Glutamatergic neuron (in vitro differentiated cells): Measurements from ENCODE around the gene ASIC2. TPM values are rescaled to one million over a fixed set of nuclear protein-coding genes. Genes with fewer than 3 reads are reported as not detected.

Experiments
- DNase-seq: peaks from one replicate; pipeline ENCODE4 v3.0.0; 2022
- H3K27ac Mint-ChIP-seq: one replicate; pipeline ENCODE4 v1.8.0; 2020; ENCODE audit warnings: mild to moderate bottlenecking, mixed read lengths, inconsistent platforms; ENCODE audit not compliant: unreplicated experiment
- H3K27me3 Mint-ChIP-seq: one replicate; pipeline ENCODE4 v1.8.0; 2020; ENCODE audit warnings: mild to moderate bottlenecking, moderate library complexity, mixed read lengths, inconsistent platforms; ENCODE audit not compliant: unreplicated experiment
- H3K36me3 Mint-ChIP-seq: one replicate; pipeline ENCODE4 v1.8.0; 2020; ENCODE audit warnings: mild to moderate bottlenecking, mixed read lengths, inconsistent platforms; ENCODE audit not compliant: unreplicated experiment
- H3K4me1 Mint-ChIP-seq: one replicate; pipeline ENCODE4 v1.8.0; 2020; ENCODE audit warnings: mild to moderate bottlenecking, low read depth, mixed read lengths, inconsistent platforms; ENCODE audit not compliant: unreplicated experiment
- H3K4me3 Mint-ChIP-seq: one replicate; pipeline ENCODE4 v1.8.0; 2020; ENCODE audit warnings: mild to moderate bottlenecking, mixed read lengths, inconsistent platforms; ENCODE audit not compliant: unreplicated experiment
- H3K9me3 Mint-ChIP-seq: one replicate; pipeline ENCODE4 v1.8.0; 2020; ENCODE audit warnings: mild to moderate bottlenecking, moderate library complexity, mixed read lengths, inconsistent platforms; ENCODE audit not compliant: unreplicated experiment
- total RNA-seq: library from RNA; stranded (reverse); fragmentation: NEBNext Ultra II Directional; extraction: Animal tissue kit (Norgen Biotek cat#: 25700); gene quantifications from one replicate; pipeline ENCODE4 v1.2.1, GENCODE V29; 2021; ENCODE audit not compliant: unreplicated experiment
- TF ChIP-seq, protein P1 (sequence below): fragments of 200-600 bp; sonication (generic); IDR thresholded peaks from one replicate; pipeline ENCODE4 v1.5.0; 2021; ENCODE audit not compliant: partially characterized antibody, unreplicated experiment

ASIC2 gene
- total RNA-seq, 1 donor from 2014 or later = 0.74 TPM

DNA sequence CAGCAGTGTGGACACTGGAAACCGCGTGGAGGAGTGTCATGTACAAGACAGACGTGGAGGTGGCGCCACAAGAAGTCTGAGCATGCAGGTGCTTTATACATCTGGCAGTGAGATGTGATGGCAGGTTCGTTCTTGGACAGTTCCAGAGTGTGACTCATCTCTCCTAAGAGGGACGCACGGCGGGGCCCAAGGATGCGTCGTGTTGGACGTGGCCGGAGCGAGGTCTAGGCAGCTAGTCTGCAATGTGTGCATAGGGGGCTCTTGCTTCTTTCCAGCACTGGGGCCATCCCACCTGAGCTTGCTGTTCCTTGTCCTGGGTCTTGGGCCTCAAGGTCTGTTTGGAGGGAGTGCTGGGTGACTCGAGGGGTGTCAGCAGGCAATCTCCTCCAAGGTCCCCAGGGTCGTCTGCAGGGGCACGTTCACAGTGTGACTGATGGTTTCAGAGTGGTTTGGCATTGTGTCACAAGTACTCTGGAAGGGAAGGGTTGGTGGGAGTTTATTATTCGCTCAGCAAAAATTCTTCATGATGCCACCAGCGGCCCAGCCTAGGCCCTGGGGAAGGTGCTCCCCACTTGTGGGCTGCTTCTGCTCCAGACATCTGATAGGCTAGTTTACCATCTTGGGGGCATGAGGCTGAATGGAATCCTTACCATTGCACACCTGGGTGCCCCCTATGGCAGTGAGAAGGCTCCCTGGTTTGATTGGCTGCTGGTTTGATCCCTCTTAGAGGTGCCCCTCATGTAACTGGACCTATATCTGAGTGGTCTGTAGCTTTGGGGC is 279.3 kb downstream of the ASIC2 start:
- no peaks in the 10 kb centered on the region for H3K4me1 Mint-ChIP-seq
- no peak overlapping the region for H3K27ac Mint-ChIP-seq
- H3K36me3 Mint-ChIP-seq = no peaks in the 10 kb centered on the region
- no peak overlapping the region for H3K4me3 Mint-ChIP-seq
- TF ChIP-seq, protein P1, sequence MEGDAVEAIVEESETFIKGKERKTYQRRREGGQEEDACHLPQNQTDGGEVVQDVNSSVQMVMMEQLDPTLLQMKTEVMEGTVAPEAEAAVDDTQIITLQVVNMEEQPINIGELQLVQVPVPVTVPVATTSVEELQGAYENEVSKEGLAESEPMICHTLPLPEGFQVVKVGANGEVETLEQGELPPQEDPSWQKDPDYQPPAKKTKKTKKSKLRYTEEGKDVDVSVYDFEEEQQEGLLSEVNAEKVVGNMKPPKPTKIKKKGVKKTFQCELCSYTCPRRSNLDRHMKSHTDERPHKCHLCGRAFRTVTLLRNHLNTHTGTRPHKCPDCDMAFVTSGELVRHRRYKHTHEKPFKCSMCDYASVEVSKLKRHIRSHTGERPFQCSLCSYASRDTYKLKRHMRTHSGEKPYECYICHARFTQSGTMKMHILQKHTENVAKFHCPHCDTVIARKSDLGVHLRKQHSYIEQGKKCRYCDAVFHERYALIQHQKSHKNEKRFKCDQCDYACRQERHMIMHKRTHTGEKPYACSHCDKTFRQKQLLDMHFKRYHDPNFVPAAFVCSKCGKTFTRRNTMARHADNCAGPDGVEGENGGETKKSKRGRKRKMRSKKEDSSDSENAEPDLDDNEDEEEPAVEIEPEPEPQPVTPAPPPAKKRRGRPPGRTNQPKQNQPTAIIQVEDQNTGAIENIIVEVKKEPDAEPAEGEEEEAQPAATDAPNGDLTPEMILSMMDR = no peak
- H3K9me3 Mint-ChIP-seq = peaks cover 6% of the 10 kb centered on the region
- DNase-seq = no peak
- peaks cover 9% of the 10 kb centered on the region for H3K27me3 Mint-ChIP-seq

- Mint-ChIP-seq H3K36me3 (no peaks in the 10 kb centered on the region), H3K9me3 (peaks cover 6% of the 10 kb centered on the region), H3K27me3 (peaks cover 9% of the 10 kb centered on the region), H3K4me1 (no peaks in the 10 kb centered on the region), H3K4me3 (no peak overlapping the region), H3K27ac (no peak overlapping the region)
- TF ChIP-seq, protein P1 = no peak
- DNase-seq = no peak
Measured at GRCh38 chr17:33012522-33013033, 280.5 kb downstream of the ASIC2 start.

GRCh38 chr17:33009636-33010035 is 283.5 kb downstream of the ASIC2 start:
- H3K4me1 Mint-ChIP-seq = no peaks in the 10 kb centered on the region
- peaks cover 5% of the 10 kb centered on the region for H3K9me3 Mint-ChIP-seq
- no peaks in the 10 kb centered on the region for H3K36me3 Mint-ChIP-seq
- TF ChIP-seq, protein P1 = no peak
- H3K27me3 Mint-ChIP-seq = peaks cover 11% of the 10 kb centered on the region
- no peak overlapping the region for H3K27ac Mint-ChIP-seq
- no peak for DNase-seq
- H3K4me3 Mint-ChIP-seq = no peak overlapping the region

DNA sequence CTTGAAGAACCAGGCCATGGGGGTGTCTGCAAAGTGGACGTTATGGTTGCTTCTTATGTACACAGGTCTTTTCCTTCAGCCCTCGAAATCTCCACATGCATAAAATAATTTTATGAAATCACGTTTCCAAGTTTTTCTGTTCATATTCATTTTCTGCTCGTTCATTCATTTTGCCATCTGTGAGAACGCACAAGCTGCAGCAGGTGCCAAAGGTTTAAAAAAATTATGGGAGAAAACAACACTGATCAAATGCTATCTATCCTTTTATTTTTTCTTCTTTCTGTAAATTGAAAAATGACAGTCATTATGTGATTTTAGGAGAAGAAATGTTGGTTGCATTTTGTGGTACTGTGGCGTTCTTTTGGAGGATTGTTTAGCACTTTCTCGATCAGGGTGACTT is 285.9 kb downstream of the ASIC2 start:
- Mint-ChIP-seq H3K4me1 (no peaks in the 10 kb centered on the region), H3K4me3 (no peak overlapping the region), H3K27ac (no peak overlapping the region), H3K27me3 (peaks cover 9% of the 10 kb centered on the region), H3K9me3 (peaks cover 2% of the 10 kb centered on the region), H3K36me3 (no peaks in the 10 kb centered on the region)
- DNase-seq = no peak
- TF ChIP-seq, protein P1 = no peak

DNA sequence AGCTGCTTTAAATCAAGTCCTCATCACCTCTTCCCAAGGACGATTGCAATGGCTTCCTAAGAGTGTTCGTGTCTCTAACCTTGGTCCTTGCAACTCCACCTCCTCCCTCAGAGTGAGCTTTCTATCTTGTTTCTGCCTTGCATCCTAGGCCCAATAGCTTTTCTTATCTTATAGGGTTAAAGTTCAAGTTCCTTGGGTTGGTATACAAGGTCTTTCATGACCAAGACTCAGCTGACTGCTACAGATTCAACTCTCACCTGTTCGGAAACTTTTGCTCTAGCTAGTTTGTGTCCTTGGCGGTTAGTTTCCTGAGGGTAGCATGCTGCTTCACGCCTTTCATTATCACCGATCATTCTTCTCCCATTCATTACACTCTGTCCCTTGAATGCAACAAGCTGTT is 290.8 kb downstream of the ASIC2 start:
- Mint-ChIP-seq H3K4me1 (no peaks in the 10 kb centered on the region), H3K9me3 (no peaks in the 10 kb centered on the region), H3K36me3 (no peaks in the 10 kb centered on the region)

More for the DNA sequence above, 290.8 kb downstream of the ASIC2 start:
- DNase-seq = no peak
- Mint-ChIP-seq H3K4me3 (no peak overlapping the region), H3K27ac (no peak overlapping the region), H3K27me3 (peaks cover 5% of the 10 kb centered on the region)
- TF ChIP-seq, protein P1 = no peak
